HEK293T (cell line): ENCODE results near the gene AQP2.

Source experiments
- FOXA1 ChIP-seq: fragments of 450-650 bp; IDR thresholded peaks from 2 replicates; pipeline ENCODE4 v1.6.1; 2016; ENCODE audit warnings: mild to moderate bottlenecking
- SUZ12 ChIP-seq: fragments of 450-650 bp; IDR thresholded peaks from 2 replicates; pipeline ENCODE4 v1.6.1; 2016; ENCODE audit warnings: mild to moderate bottlenecking

DNA sequence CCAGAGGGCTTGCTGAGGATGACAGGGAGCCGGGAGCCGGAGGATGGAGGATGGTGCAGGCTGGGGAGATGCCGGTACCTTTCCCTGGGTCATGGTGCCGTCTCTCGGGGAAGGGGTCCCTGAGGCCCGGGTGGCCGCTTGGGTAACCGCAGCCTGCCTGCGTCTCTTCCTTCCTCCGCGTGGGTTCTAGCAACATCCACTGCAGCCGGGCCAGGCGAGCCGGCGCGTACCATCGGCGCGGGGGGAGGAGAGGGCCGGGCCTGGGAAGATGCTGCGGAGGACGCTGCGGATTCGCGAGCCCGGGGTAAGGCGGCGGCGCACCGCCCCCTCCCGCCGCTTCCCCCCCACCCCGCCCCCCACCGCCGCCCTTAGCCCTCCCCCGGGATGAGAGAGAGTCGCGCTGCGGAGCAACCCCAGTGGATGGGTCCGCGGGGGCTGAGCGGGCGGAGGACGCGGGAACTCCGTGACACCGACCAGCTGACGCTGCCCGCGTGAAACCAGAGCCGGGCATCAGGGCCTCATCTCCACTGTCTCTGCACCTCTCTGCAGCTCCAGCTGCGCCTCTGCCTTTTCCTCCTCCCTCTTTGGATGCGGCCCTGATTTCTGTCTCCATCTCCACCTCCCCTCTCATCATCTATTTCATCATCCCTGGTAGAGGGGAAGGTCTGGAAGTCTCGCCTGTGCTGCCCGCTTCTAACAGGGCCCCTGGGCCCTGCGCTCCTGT is 46.7 kb upstream of the AQP2 start, which contains the start of gene FAIM2:
- TF ChIP-seq FOXA1 = no peak
- no peak for TF ChIP-seq SUZ12
